IPS DF 4.7 (cell line): Measurements from ENCODE around the gene PPP1R8.
A peak's percentile ranks its signal among the peaks of the same experiment; 100 is the strongest.
"Not testable (repeated sequence)": the region's sequence is repeated elsewhere in the genome, so short reads cannot be mapped to it uniquely, and the experiment has no call there.

Experiments used
- DNase-seq: peaks from one replicate; pipeline ENCODE4 v3.0.0-alpha.2; 2013; ENCODE audit warnings: low spot score; ENCODE audit errors: extremely low read depth

Gene PPP1R8

GRCh38 chr1:27830621-27831440 lies at the start of gene PPP1R8:
PPP1R8 (plus strand) TSS chr1:27830782; CDS start chr1:27830836, 54 bp downstream.
- DNase-seq, result peak; percentile 78

- DNase-seq, result no peak
Measured at GRCh38 chr1:27782950-27783349, 47.6 kb upstream of the PPP1R8 start.

DNA sequence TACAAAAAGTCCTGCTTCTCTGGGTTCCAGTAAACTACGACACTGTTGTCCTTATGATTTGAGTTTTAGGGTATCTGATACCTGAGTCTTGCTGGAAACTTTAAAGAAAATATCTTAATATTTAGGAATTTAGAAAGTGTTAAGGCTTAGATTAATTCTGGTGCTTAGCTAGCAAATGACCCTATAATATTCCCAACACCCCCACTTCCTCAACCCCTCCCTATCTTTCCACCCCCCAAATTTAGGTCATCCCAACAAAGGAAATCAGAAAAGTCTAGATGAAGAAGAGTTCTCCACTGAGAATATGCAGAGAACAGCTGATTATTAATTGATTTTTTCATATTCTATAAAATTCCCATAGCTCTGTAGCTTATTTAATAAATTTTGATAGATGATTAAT lies 45.9 kb upstream of the PPP1R8 start:
- no peak for DNase-seq

GRCh38 chr1:27785781-27786455 lies 44.7 kb upstream of the PPP1R8 start:
- DNase-seq, result no peak

DNA sequence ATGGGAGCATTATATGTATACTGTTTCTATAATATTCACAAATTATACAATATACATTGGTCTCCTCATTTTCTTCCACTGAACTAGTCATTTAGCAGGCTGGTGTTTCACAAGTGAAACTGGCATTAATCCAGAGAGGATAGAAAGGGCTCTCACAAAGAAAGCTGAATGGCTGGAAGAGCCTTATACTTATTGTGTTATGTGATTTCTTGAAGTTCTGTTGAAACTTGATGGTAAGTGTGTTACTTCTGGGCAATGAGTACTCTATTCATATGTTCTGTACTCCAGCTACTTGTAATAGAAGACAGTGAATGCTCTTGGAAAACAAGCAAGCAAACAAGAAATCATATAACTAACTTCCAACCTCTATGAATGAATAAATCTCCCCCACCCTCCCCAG lies 42.7 kb upstream of the PPP1R8 start:
- no peak for DNase-seq

DNA sequence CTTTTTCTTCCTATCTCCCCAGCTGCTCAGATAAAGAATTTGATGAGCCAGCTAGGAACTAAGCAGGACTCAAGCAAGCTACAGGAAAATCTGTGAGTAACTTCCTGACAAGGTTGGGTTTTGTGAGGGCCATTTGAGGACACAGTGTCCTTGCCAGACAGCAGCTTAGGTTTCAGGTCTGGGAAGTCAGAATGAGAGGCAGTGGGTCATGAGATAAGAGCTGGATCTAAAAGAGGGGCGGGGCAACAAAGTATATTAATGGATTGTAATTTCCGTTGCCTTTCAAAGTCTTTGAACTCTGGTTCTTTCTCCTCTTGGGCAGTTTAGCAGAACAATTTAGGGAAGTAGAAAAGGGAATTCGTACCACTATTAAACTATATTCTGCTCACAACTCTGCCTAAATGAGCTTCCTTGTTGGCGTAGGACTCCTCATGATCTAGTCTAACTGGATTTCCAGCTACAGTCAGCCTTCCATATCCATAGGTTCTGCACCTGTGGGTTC lies 41.0 kb upstream of the PPP1R8 start:
- DNase-seq, result no peak

DNA sequence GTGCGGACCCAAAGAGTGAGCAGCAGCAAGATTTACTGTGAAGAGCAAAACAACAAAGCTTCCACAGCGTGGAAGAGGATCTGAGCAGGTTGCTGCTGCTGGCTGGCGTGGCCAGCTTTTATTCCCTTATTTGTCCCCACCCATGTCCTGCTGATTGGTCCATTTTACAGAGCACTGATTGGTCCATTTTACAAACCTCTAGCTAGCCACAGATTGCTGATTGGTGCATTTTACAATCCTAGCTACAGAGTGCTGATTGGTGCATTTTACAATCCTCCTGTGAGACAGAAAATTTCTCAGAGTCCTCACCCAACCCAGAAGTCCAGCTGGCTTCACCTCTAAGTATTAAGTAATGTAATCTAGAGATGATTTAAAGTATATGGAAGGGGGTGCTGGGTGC lies 40.3 kb upstream of the PPP1R8 start:
- not testable (repeated sequence) for DNase-seq

DNA sequence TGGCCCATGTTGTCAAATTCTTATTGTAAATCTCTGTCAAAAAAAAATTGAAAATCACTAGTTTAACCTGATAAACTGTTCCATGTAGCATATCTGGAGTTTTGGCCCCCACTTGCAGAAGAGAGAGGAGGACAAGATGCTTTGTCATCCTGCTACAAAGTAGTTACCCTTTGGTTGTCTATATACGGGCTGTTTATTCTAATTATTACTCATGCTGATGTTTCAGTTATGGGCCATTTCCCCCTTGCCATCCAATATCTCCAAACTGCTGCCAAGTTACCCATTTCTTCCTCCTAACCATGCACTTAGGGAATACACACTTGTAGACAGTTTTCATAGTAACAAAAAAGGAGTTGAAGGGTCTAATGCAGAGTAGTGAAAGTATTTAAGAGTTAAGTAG lies 35.0 kb upstream of the PPP1R8 start:
- DNase-seq, result no peak

GRCh38 chr1:27804791-27805190 lies 25.8 kb upstream of the PPP1R8 start:
- no peak for DNase-seq

- no peak for DNase-seq
Measured at GRCh38 chr1:27806758-27807157, 23.8 kb upstream of the PPP1R8 start.

DNA sequence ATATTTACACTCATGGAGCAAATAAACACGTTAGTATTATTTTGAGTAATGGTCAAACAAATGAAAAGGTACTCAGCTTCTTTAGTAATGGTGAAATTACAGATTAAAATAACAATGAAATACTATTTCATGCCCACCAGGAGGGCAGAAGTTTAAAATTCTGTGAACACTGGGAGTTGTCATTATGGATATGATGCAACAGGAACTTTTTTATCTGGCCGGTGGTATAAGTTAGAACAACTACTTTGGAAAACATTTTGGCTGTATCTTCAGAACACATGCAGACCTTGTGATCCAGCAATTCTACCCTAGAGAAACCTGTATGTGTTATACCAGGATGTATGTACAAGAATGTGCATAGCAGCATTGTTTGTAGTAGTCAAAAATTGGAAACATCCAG lies 23.2 kb upstream of the PPP1R8 start:
- no peak for DNase-seq

DNA sequence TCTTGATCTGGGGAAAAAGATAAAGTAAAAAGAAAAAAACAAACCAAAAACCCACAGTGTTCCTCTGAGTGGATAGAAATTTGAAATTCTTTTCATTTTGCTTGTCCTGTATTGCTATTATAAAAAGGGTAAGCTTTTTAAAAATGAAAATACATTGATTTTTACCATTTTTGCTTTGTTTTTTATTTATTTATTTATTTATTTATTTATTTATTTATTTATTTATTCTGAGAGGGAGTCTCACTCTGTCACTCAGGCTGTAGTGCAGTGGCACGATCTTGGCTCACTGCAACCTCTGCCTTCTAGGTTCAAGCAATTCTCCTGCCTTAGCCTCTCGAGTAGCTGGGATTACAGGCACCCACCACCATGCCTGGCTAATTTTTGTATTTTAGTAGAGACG lies 22.5 kb upstream of the PPP1R8 start:
- not testable (repeated sequence) for DNase-seq

GRCh38 chr1:27809883-27810282 lies 20.7 kb upstream of the PPP1R8 start:
- DNase-seq, result no peak

DNA sequence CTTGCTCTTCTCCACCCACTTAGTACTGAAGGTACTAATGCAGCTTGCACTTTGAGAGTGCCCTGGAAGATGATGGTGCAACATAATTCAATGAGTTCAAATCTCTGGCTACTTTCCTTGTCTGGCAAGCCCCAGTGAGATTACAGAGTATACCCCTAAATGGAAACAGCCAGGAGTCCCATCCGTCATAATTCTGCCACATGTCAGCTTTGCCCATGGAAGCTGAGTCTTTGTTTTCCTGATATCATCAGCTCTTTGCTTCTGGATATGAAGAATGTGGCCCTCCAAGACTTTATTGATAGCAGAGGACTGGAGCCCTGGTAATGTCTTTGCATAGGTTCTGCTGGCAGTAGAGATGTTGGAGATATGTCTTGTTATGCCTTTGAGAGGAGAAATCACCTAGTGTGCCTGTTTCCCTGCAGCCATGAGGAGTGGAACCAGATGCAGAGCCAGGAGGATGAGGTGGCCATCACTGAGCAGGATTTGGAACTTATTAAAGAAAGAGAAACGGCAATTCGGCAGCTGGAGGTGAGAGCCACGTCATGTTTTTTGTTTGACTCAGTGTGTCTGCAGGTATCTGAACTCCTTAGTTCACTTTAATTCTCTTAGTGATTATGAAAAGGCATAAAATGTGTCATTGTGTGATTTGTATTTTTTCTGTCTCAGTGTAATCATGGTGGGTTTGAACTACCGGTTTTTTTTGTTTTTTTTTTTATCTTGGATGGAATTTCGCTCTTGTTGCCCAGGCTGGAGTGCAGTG lies 18.7 kb upstream of the PPP1R8 start:
- no peak for DNase-seq

GRCh38 chr1:27816921-27817630 lies 13.5 kb upstream of the PPP1R8 start:
- no peak for DNase-seq

- DNase-seq, result no peak
Measured at GRCh38 chr1:27821761-27822315, 8.7 kb upstream of the PPP1R8 start.

DNA sequence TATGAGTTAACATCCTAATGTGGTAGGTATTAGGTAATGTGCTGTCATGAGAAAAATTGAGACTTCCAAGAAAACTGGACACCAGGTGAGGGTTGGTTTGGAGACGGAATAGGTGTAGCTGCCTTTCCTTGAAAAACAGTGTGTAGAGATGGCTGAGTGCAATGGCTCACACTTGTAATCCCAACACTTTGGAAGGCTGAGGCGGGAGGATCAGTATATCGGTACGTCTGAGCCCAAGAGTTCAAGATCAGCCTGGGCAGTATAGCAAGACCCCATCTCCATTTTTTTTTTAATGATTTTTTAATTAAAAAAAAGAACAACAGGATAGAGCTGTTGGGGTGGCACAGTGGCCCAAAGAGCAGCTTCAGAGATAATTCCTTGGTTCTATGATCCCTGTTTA lies 6.8 kb upstream of the PPP1R8 start:
- no peak for DNase-seq

GRCh38 chr1:27824411-27824810 lies 6.2 kb upstream of the PPP1R8 start:
- DNase-seq, result no peak

DNA sequence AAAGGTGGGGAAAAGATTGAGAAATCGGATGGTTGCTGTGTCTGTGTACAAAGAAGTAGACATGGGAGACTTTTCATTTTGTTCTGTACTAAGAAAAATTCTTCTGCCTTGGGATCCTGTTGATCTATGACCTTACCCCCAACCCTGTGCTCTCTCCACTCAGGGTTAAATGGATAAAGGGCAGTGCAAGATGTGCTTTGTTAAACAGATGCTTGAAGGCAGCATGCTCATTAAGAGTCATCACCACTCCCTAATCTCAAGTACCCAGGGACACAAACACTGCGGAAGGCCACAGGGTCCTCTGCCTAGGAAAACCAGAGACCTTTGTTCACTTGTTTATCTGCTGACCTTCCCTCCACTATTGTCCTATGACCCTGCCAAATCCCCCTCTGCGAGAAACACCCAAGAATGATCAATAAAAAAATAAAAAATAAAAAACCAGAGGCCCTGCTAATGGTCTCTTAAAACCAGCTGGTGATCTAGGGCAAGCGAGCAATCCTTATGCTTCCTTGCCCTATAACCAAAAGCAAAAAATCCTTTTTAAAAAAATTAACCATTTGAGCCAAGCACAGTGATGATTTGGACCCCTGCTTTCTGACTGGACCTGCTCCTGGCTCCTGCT lies 1.1 kb upstream of the PPP1R8 start:
- DNase-seq, result not testable (repeated sequence)

DNA sequence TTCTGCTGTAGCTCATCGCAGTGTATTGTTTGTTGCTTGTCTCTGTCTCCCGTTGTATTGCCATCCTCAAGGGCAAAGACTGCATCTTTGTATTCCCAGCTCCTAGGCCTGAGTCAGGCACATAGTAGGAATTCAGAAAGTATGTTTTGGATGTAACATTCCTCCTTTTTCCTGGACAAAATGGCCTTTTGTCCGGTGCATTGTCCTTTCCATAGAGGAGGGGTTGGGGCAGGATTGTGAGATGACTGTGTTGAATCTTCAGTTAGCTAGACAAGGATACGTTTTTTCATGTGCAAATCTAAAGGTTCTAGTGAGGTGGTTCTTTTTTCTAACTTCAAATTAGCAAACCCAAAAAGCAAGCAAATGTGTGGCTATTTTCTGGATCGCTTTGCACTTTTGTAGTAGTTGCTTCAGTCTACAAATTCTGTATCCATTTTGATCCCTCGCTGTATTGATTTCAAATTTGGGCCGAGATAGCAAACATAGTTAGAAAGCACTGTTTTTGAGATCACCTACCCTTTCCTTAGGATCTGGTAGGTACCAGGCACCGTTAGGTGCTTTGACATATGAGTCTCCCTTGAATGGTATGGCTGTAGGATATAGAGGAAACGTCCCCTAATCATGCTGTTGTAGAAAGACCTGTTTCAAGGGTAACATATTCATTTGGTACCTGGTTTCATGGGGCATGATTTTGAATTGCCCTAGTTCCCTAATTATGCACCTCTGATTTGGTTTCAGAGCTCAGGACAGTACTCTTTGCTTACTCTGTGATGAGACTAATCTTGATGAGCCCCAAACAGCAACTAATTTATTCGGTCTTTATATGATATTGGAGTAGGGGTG lies 1.2 kb downstream of the PPP1R8 start:
- no peak for DNase-seq
